Hematopoietic multipotent progenitor cell treated with erythropoietin and hydrocortisone succinate and interleukin-3 and kit ligand, for 17 days (in vitro differentiated cells): ENCODE results near the gene SAMD14.

Experiments used
- DNase-seq: peaks from one replicate; pipeline ENCODE4 v3.0.0-alpha.2; 2015; ENCODE audit warnings: low spot score

Gene SAMD14

GRCh38 chr17:50133028-50133768, 3.2 kb upstream of the SAMD14 start:
- DNase-seq, result no peak

GRCh38 chr17:50132104-50132794, 2.3 kb upstream of the SAMD14 start:
- DNase-seq, result no peak

GRCh38 chr17:50130559-50131305, 772 bp upstream of the SAMD14 start:
- no peak for DNase-seq

- no peak for DNase-seq
Measured at GRCh38 chr17:50129353-50129727, 620 bp downstream of the SAMD14 start.

GRCh38 chr17:50128441-50129352, 1.3 kb downstream of the SAMD14 start:
- no peak for DNase-seq

- no peak for DNase-seq
Measured at GRCh38 chr17:50127697-50128361, 2.1 kb downstream of the SAMD14 start.

- DNase-seq, result no peak
Measured at GRCh38 chr17:50125420-50125997, 4.5 kb downstream of the SAMD14 start.

GRCh38 chr17:50123649-50124349, 6.2 kb downstream of the SAMD14 start:
- no peak for DNase-seq

- DNase-seq, result no peak
Measured at GRCh38 chr17:50122945-50123344, 7.0 kb downstream of the SAMD14 start.

GRCh38 chr17:50120475-50121253, 9.3 kb downstream of the SAMD14 start:
- DNase-seq, result no peak

- no peak for DNase-seq
Measured at GRCh38 chr17:50118828-50119218, 11.1 kb downstream of the SAMD14 start.

GRCh38 chr17:50118076-50118827, 11.7 kb downstream of the SAMD14 start:
- DNase-seq, result no peak

- DNase-seq, result no peak
Measured at GRCh38 chr17:50117202-50118051, 12.5 kb downstream of the SAMD14 start.

- no peak for DNase-seq
Measured at GRCh38 chr17:50115756-50116155, 14.2 kb downstream of the SAMD14 start.

- peak; percentile 27 for DNase-seq
Measured at GRCh38 chr17:50114849-50115357, 15.1 kb downstream of the SAMD14 start.

GRCh38 chr17:50114401-50114800, 15.6 kb downstream of the SAMD14 start:
- DNase-seq, result no peak

GRCh38 chr17:50113624-50114320, 16.2 kb downstream of the SAMD14 start:
- DNase-seq, result no peak
